ENCODE measurements around the gene TSPAN10. TPM values are rescaled to one million over a fixed set of nuclear protein-coding genes. Genes with fewer than 3 reads are reported as not detected.
"Not testable (repeated sequence)": the region's sequence is repeated elsewhere in the genome, so short reads cannot be mapped to it uniquely, and the experiment has no call there.

TSPAN10 gene
- polyA plus RNA-seq, 5 donors = 3.1 to 7.5 (median 3.7) TPM

- DNase-seq = no peak
These were observed 22.0 kb downstream of the TSPAN10 start for GRCh38 chr17:81659038-81659437.

- no peak for DNase-seq
These were observed 23.4 kb downstream of the TSPAN10 start for GRCh38 chr17:81660441-81660840.

- DNase-seq = no peak
These were observed 25.0 kb downstream of the TSPAN10 start for GRCh38 chr17:81662002-81662401.

DNA sequence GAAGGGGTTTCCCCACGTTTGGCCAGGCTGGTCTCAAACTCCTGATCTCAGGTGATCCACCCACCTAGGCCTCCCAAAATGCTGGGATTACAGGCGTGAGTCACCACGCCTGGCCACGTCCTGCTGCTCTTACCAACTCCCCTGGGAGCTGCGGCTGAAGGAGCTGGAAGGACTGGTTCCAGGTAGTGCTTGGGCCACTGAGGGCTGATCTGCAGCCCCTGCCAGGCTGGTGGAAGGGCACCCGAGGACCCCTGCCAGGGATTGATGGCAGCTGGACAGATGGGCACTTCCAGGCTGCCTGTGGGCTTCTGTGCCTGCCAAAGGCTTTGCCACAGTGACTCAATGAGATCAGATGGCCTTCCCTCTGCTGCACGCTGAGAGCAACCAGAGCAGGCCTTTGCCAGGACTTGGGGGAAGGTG is 27.1 kb downstream of the TSPAN10 start:
- DNase-seq = no peak

- DNase-seq = no peak
These were observed 28.5 kb downstream of the TSPAN10 start for GRCh38 chr17:81665205-81666091.

GRCh38 chr17:81666092-81666341 is 29.0 kb downstream of the TSPAN10 start:
- no peak for DNase-seq

DNA sequence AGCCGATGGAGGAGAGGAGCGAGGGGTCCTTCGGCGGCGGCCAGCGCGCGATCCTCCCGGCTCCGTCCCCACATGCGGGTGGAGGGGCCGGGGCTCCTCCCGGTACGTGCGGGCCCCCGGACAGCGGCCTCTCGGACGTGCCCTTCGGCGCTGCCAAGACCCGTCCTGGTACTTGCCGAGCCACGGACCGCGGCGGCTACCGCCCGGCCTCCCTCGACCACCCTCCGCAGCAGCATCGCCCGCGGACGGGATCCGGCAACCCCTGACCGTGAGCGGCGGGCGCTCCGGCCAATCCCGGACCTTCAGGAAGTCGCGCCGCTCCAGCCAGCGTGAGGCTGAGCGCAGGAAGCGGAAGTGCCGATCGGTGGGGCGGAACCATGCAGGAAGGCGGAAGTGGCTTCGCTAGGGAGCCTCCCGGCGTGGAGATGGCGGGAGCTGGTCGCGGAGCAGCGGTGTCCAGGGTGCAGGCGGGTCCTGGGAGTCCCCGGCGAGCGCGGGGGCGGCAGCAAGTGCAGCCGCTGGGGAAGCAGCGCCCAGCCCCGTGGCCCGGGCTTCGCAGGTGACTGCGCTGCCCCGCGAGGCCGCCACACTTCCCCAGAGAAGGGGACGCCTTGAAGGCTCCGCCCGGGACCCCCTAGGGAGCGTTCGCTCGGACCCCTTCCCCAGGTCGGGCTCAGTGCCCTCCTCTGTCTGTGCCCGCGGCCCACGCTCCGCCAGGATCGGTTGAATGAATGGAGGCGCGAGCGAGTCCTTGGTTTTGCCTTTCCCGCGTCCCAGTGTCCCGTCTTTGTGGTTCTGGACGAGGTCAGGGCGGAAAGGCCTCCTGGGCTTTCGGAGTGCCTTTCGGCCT is 29.6 kb downstream of the TSPAN10 start, which contains the start of the genes CCDC137 and OXLD1:
Gene CCDC137 (plus strand): TSS at position 396 of the 850 bp plus-strand sequence. CDS start 30 bp downstream, at position 426.
Gene OXLD1 (minus strand): TSS at position 264 of the 850 bp plus-strand sequence. CDS start 28 bp downstream, at position 236.
- peak; percentile 92 for DNase-seq

GRCh38 chr17:81667754-81668153 is 30.8 kb downstream of the TSPAN10 start:
- no peak for DNase-seq

GRCh38 chr17:81672504-81672903 is 35.5 kb downstream of the TSPAN10 start:
- no peak for DNase-seq

- DNase-seq = no peak
These were observed 36.0 kb downstream of the TSPAN10 start for GRCh38 chr17:81672954-81673353.

DNA sequence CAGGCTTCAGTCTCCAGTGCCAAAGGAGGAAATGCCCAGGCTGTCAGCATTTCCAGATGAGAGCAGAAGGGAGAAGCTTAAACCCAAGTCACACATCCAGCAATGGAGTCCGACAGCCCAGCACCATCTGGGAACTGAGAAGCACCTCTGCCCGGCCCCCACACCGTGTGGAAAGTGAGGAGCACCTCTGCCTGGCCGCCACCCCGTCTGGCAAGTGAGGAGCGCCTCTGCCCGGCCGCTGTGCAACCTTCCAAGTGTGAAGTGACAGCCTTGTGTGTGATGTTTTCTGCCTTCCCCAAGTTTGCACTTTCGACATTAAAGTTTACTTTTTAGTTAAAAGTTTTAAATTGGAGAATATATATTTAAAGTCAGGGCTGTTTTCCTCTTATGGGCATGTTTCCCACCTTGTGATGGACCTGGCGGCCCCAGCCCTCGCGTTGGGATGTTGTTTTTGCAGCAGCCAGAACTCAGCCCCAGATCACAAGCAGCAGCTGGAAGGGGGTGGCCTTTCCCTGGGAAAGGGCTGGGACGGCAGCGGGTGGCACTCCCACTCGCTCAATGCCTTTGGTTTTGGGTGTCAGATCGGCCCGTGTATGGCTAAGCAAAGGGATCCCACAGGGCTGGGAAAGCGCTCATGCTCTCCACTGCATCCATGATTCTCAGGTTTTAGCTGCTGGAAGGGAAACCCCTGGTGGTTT is 36.7 kb downstream of the TSPAN10 start:
- DNase-seq = no peak

GRCh38 chr17:81675515-81676221 is 38.7 kb downstream of the TSPAN10 start:
- not testable (repeated sequence) for DNase-seq

GRCh38 chr17:81676906-81677305 is 39.9 kb downstream of the TSPAN10 start:
- DNase-seq = no peak

- no peak for DNase-seq
These were observed 43.2 kb downstream of the TSPAN10 start for GRCh38 chr17:81680150-81680549.

DNA sequence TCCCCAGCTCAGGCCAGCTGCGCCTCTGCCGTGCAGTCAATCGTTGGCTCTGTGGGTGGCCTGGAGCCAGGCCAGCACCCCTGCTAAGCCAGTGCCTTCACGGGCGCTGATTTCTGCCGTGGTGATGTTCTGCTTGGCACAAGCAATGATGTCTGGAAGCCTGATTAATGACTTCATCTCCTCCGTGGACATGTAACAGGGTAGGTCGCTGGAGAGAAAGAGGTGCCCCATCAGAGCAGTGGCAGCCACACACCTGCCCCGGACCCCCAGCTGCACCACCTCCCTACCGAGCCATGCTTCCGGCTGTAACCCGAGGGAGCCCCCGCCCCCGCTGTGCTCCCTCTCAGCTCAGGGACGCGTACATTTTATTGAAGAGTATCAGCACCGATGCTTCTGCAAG is 44.7 kb downstream of the TSPAN10 start:
- no peak for DNase-seq

DNA sequence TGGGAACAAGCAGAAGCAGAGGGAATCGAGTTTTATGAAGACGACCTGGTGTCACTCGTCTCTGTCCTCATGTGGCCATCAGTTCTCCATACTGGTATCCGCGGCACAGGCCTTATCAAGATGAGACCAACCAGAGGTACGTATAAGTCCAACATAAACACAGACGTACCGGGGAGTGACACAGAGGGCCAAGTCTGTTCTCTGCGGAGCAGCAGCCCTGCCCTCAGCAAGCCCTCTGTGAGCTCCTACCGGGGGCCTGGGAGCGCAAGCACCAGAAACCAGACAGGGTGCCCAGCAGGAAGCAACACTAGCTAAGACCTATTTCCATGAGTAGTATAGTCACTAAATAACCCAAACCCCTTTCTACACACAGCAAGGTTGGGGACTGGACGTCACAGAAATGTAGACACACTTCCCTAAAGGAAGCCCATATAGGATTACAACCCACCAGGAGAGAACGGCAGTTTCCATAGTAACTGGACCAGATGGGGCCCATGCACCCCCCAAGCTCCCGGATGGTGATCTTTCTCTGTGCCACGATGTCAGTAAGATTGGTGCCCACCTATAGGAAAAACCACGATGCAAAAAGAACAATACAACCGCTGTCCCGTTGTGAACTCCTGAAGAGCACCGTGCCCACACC is 45.7 kb downstream of the TSPAN10 start:
- no peak for DNase-seq

- DNase-seq = no peak
These were observed 46.2 kb downstream of the TSPAN10 start for GRCh38 chr17:81683208-81683583.

- peak; percentile 99 to 100 for DNase-seq
These were observed 46.8 kb downstream of the TSPAN10 start, which contains the start of the genes ARL16 and HGS for GRCh38 chr17:81683584-81684441. TSS of gene ARL16 (minus strand) at chr17:81683797. CDS start at chr17:81683753, 44 bp downstream. TSS of gene HGS (plus strand) at chr17:81684011. CDS start at chr17:81684067, 56 bp downstream.

DNA sequence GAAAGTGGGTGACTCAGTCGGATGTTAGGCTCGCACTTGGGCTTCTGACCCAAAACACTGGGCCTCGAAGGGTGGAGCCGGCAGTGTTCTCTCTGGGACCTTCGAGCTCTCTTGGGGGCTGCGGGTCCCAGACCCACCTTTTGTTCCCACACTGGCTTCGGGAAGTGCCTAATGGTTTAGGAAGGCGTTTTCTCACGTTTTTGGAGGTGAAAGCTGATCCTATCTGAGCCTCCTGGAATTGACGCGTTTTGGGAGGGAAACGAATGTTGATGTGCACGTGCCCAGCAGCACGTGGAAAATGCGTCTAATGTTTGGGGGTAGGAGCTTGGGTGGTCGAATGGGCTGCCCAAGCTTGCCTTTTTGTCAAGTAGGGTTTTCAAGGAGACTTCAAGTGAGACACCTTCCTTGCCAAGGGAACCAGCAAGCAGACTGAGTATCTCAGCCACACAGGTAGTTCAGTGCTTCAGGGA is 47.5 kb downstream of the TSPAN10 start:
- no peak for DNase-seq

DNA sequence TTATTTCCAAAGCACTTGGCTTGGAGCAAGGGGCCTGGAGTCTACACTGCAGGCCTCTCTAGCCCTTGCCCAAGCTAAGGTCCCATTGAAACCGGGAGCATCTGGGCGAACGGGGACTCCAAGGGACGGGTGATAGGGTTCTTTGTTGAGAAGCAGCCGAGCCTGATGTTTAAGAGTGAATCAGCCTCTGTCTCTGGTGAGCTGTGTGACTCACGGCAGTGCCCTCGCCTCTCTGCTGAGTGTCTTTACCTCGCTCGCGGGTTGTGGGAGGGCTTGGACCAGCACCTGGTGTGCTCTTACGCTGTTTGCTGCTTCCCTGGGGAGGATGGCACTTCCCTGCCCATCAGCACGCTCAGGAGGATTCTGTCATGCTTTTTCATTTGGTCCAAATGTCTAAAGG is 48.1 kb downstream of the TSPAN10 start:
- no peak for DNase-seq
